Right lobe of liver (tissue), 4 donors: ENCODE results near the gene PCDHGB4.

ENCODE experiments used
- CTCF ChIP-seq, 4 donors: fragments of 200-600 bp in 3 of 4; fragments of 450-650 bp in 1 of 4; IDR thresholded peaks; one replicate each; pipeline versions ENCODE4 v1.5.1 to v1.8.0; 2016 to 2022; ENCODE audit warnings: antibody characterized with exemption in 4 of 4, mild to moderate bottlenecking in 2 of 4
- POLR2A ChIP-seq: fragments of 450-650 bp; IDR thresholded peaks from one replicate; pipeline ENCODE4 v1.6.1; 2017; ENCODE audit warnings: antibody characterized with exemption, mild to moderate bottlenecking
- donor health status: DM: no; HTN: no; CAD: no.
- donor health status: DM: no; HTN: no; CAD: no.
- donor health status: DM: no; HTN: yes; CAD: no.

- TF ChIP-seq POLR2A (no peak), CTCF (IDR thresholded peaks at IDR 0.05) (peak in 2 of 4 donors; percentile 6 to 29)
Measured at GRCh38 chr5:141359790-141360426, 27.6 kb upstream of the PCDHGB4 start, which contains the start of gene PCDHGB2.
